GM21528 (cell line): ENCODE measurements around the gene RNPS1.
"Not testable (repeated sequence)": the region's sequence is repeated elsewhere in the genome, so short reads cannot be mapped to it uniquely, and the experiment has no call there.

ENCODE experiments used
- ATAC-seq: cut with Tn5 transposase; IDR thresholded peaks from one replicate; pipeline ENCODE4 v1.9.1; 2021; ENCODE audit warnings: mild to moderate bottlenecking, moderate library complexity; ENCODE audit not compliant: unreplicated experiment, low FRiP score

Gene RNPS1

GRCh38 chr16:2284001-2284770 is 16.3 kb upstream of the RNPS1 start:
- no peak for ATAC-seq

GRCh38 chr16:2282866-2283555 is 15.1 kb upstream of the RNPS1 start:
- ATAC-seq = no peak

- no peak for ATAC-seq
Measured at GRCh38 chr16:2282262-2282661, 14.3 kb upstream of the RNPS1 start.

GRCh38 chr16:2280981-2281542 is 13.1 kb upstream of the RNPS1 start:
- no peak for ATAC-seq

- no peak for ATAC-seq
Measured at GRCh38 chr16:2280461-2280860, 12.5 kb upstream of the RNPS1 start.

- ATAC-seq = no peak
Measured at GRCh38 chr16:2278956-2279800, 11.3 kb upstream of the RNPS1 start.

GRCh38 chr16:2278272-2278608 is 10.3 kb upstream of the RNPS1 start:
- no peak for ATAC-seq

GRCh38 chr16:2277466-2278271 is 9.7 kb upstream of the RNPS1 start:
- ATAC-seq = no peak

- no peak for ATAC-seq
Measured at GRCh38 chr16:2276368-2277195, 8.7 kb upstream of the RNPS1 start.

GRCh38 chr16:2275476-2276367 is 7.8 kb upstream of the RNPS1 start:
- no peak for ATAC-seq

GRCh38 chr16:2273931-2274330 is 6.0 kb upstream of the RNPS1 start:
- ATAC-seq = no peak

- ATAC-seq = no peak
Measured at GRCh38 chr16:2273484-2273883, 5.6 kb upstream of the RNPS1 start.

- ATAC-seq = no peak
Measured at GRCh38 chr16:2271848-2272461, 4.0 kb upstream of the RNPS1 start.

- ATAC-seq = no peak
Measured at GRCh38 chr16:2270588-2271470, 2.9 kb upstream of the RNPS1 start.

GRCh38 chr16:2270070-2270462 is 2.1 kb upstream of the RNPS1 start:
- ATAC-seq = no peak

- peak; percentile 61 for ATAC-seq
Measured at GRCh38 chr16:2267505-2267912, 417 bp downstream of the RNPS1 start.

GRCh38 chr16:2266887-2267286 is 1.0 kb downstream of the RNPS1 start:
- not testable (repeated sequence) for ATAC-seq
